Measurements from ENCODE around the gene IL1R2. TPM values are rescaled to one million over a fixed set of nuclear protein-coding genes. Genes with fewer than 3 reads are reported as not detected.

Gene IL1R2
- total and polyA plus RNA-seq, 2 of the 13 experiments (the other 11 are each of a cell fraction or from before 2014, with no cell fraction given), result 3.6 to 7.3 TPM

- TF ChIP-seq GATAD1 (CRISPR knock-in tag; IDR thresholded peaks at IDR 0.05) (no peak), ONECUT2 (CRISPR knock-in tag; IDR thresholded peaks at IDR 0.05) (no peak), KDM1A (CRISPR knock-in tag; IDR thresholded peaks at IDR 0.05) (no peak), MBD4 (IDR thresholded peaks at IDR 0.05; ENCODE audit: borderline replicate concordance, low read length) (no peak; the same call in 1 of the 2 replicates), KLF16 (CRISPR knock-in tag; IDR thresholded peaks at IDR 0.05) (peak in 1 of 2 experiments; percentile 26; a peak in 1 of 4 replicates), AKAP8 (CRISPR knock-in tag; IDR thresholded peaks at IDR 0.05) (no peak), CBX5 (CRISPR knock-in tag; IDR thresholded peaks at IDR 0.05; ENCODE audit: borderline replicate concordance) (peak; percentile 68; the same call in 1 of the 2 replicates), FOXA1 (IDR thresholded peaks at IDR 0.05) (no peak), FOXA1 (CRISPR knock-in tag; IDR thresholded peaks at IDR 0.05) (peak; percentile 49), SALL2 (CRISPR knock-in tag; IDR thresholded peaks at IDR 0.05) (no peak), PTBP1 (IDR thresholded peaks at IDR 0.05; ENCODE audit: low read depth, low read length, poor library complexity, severe bottlenecking) (no peak), ZNF800 (CRISPR knock-in tag; IDR thresholded peaks at IDR 0.05) (0 out of 2 replicates have a peak, but pooled peaks have one; percentile 34), XRCC5 (optimal IDR thresholded peaks at IDR 0.05; ENCODE audit: low read length) (no peak), RNF219 (CRISPR knock-in tag; IDR thresholded peaks at IDR 0.05) (no peak), CERS6 (CRISPR knock-in tag; IDR thresholded peaks at IDR 0.05) (no peak), ZNF326 (CRISPR knock-in tag; IDR thresholded peaks at IDR 0.05; ENCODE audit: borderline replicate concordance) (no peak), ZNF644 (CRISPR knock-in tag; IDR thresholded peaks at IDR 0.05; ENCODE audit: low read depth) (peak; percentile 93; the same call in 1 of the 2 replicates), ZNF451 (CRISPR knock-in tag; IDR thresholded peaks at IDR 0.05) (no peak), MXI1 (IDR thresholded peaks at IDR 0.05; ENCODE audit: borderline replicate concordance, low read depth, low read length) (no peak), POLR2A (IDR thresholded peaks at IDR 0.05; ENCODE audit: insufficient read depth in 1 of 2, low read depth in 2 of 2, low read length in 2 of 2) (peak; percentile 75 to 81), ASH2L (IDR thresholded peaks at IDR 0.05; ENCODE audit: insufficient read length, low read depth, low read length) (peak; percentile 98), NFIC (IDR thresholded peaks at IDR 0.05; ENCODE audit: low read length) (peak; percentile 67; the same call in 1 of the 2 replicates), HNRNPH1 (optimal IDR thresholded peaks at IDR 0.05; ENCODE audit: low read depth, low read length) (no peak), GTF2F1 (IDR thresholded peaks at IDR 0.05; ENCODE audit: low read length) (no peak), ZNF878 (CRISPR knock-in tag; IDR thresholded peaks at IDR 0.05) (peak; percentile 76; the same call in 1 of the 2 replicates), SALL1 (CRISPR knock-in tag; IDR thresholded peaks at IDR 0.05) (peak; percentile 31; the same call in 1 of the 2 replicates), TSC22D2 (CRISPR knock-in tag; IDR thresholded peaks at IDR 0.05; ENCODE audit: borderline replicate concordance) (no peak)
These were observed 7.4 kb downstream of the IL1R2 start (continued) for GRCh38 chr2:101998896-101999789.
